ENCODE measurements around the gene PROK1. TPM values are rescaled to one million over a fixed set of nuclear protein-coding genes. Genes with fewer than 3 reads are reported as not detected.

PROK1 gene
- total RNA-seq, 1 experiment from 2014 or later = 0.22 TPM

GRCh38 chr1:110488161-110488560 is 37.2 kb downstream of the PROK1 start:
- Histone ChIP-seq H2AFZ (ENCODE audit: low read depth, low read length, poor library complexity, severe bottlenecking) (no peak overlapping the region), H3K4me1 (ENCODE audit: control insufficient read depth in 1 of 2, insufficient read depth in 2 of 2, low read length in 2 of 2) (no peaks in the 10 kb centered on the region; a peak in 1 of 4 replicates), H4K20me1 (ENCODE audit: insufficient read depth) (no peaks in the 10 kb centered on the region), H3K9ac (ENCODE audit: low read length) (no peak overlapping the region), H3K36me3 (ENCODE audit: control insufficient read depth in 1 of 2, insufficient read depth in 2 of 2, low read length in 2 of 2) (no peaks in the 10 kb centered on the region), H3K27me3 (ENCODE audit: insufficient read depth, low read length) (no peaks in the 10 kb centered on the region), H3K9me2 (ENCODE audit: insufficient read depth) (no peaks in the 10 kb centered on the region), H3K4me2 (ENCODE audit: low read length) (no peak overlapping the region), H3K79me2 (ENCODE audit: insufficient read depth, low read length) (no peaks in the 10 kb centered on the region), H3K9me3 (ENCODE audit: control insufficient read depth in 1 of 2, insufficient read depth in 1 of 2, low read depth in 1 of 2, low read length in 2 of 2) (no peaks in the 10 kb centered on the region), H3K4me3 (replicated peaks in 1 of 2; ENCODE audit: low read depth in 1 of 2, low read length in 2 of 2) (no peak overlapping the region), H3K27ac (ENCODE audit: low read depth, low read length) (no peak overlapping the region)
- no TSS peak for BruUV-seq (replicated peaks)
- DNase-seq (ENCODE audit: low read depth, low spot score) (no peak), ATAC-seq (no peak)
- ChIA-PET CTCF (no interaction called here), RAD21 (ENCODE audit: low non-redundant PET in 1 of 2, low total read pairs in 2 of 2, uncharacterized antibody in 2 of 2, unreplicated experiment in 2 of 2) (no interaction called here), POLR2A (no interaction called here)
- TF ChIP-seq CEBPB (IDR thresholded peaks at IDR 0.05; ENCODE audit: low read depth) = no peak
- TF ChIP-seq ZFX (IDR thresholded peaks at IDR 0.05) = no peak
- no peak for TF ChIP-seq REST (IDR thresholded peaks at IDR 0.05; ENCODE audit: low read depth)
- no peak for TF ChIP-seq CTCF (IDR thresholded peaks at IDR 0.05 in 2 of 3, conservative IDR thresholded peaks at IDR 0.05 in 1 of 3; ENCODE audit: borderline replicate concordance in 1 of 3, insufficient read depth in 1 of 3, low read depth in 2 of 3, low read length in 2 of 3)
- no peak for TF ChIP-seq SP1 (IDR thresholded peaks at IDR 0.05; ENCODE audit: low read depth)
- TF ChIP-seq POLR2A (IDR thresholded peaks at IDR 0.05; ENCODE audit: borderline replicate concordance, extremely low read depth, insufficient read depth, insufficient read length) = no peak
- TF ChIP-seq CBX3 (IDR thresholded peaks at IDR 0.05; ENCODE audit: low read depth) = no peak
- no peak for TF ChIP-seq MAX (IDR thresholded peaks at IDR 0.05)
- TF ChIP-seq, protein P1, sequence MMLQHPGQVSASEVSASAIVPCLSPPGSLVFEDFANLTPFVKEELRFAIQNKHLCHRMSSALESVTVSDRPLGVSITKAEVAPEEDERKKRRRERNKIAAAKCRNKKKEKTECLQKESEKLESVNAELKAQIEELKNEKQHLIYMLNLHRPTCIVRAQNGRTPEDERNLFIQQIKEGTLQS (IDR thresholded peaks at IDR 0.05) = no peak
- TF ChIP-seq ELF1 (IDR thresholded peaks at IDR 0.05; ENCODE audit: borderline replicate concordance, low read depth) = no peak
- TF ChIP-seq EZH2phosphoT487 (IDR thresholded peaks at IDR 0.05; ENCODE audit: borderline replicate concordance) = no peak
- no peak for TF ChIP-seq SRF (IDR thresholded peaks at IDR 0.05; ENCODE audit: low read depth)
- no peak for TF ChIP-seq EGR1 (IDR thresholded peaks at IDR 0.05; ENCODE audit: low read depth)
- intact Hi-C loops (cut with micrococcal nuclease) = no loop called here

Measured in HCT116 (cell line).